Activated CD8-positive, alpha-beta memory T cell treated with anti-CD3 and anti-CD28 coated beads, Interleukin-2, amount 50 U/mL, for 1 hour (primary cell): ENCODE results near the gene GMIP.

Source experiments
- DNase-seq: peaks from one replicate; pipeline ENCODE4 v3.0.0-alpha.2; 2020; ENCODE audit errors: extremely low read depth

Gene GMIP

DNA sequence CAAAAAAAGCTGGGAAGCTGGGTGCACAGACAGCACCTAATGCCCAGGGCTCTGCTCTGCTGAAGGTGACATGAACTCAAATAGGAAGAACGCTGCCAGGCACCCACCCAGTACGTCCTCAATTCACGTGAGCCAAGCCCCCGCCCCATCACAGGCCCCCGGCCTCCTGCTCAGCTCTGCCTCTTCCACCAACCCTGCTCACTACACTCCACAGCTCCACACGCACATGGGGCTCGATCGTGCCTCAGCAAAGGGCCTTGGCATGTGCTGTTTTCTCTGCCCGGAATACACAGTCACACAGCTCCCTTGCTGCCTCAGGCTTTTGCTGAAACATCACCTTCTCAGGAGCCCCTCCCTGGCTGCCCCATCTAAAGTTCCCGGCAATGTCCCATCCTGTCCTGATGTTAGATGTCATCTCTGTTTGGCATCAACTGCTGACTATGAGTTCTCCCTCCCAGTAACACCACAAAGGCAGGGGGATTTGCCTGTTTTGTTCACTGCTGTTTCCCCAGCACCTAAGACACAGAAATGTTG, 17.8 kb upstream of the GMIP start:
- DNase-seq, result no peak

DNA sequence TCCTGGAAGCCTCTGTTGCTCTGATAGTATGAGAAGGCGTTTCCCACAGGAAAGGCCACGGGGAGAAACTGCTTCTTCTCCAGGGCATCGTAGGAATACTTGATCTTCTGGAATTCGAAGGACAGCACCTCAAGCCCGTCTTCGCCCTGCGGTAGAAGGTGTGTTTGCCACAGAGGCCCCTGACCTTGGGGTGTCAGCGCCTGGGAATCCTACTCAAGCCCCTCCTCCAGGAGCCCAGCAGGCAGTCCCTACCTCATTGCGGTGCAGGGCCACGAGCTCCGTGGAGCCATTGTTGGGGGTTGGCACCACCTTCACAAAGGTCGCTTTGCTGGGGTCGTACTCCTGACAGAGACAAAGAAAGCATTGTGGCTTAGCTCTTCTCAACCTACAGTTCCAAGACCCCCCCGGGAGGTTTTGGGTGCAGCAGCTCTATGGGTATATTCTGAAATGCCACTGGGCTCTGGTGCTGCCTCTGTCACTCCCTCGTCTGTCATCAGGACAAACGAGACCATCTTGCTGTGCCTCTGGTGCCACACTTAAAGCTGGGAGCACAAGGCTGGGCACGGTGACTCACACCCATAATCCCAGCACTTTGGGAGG, 16.3 kb upstream of the GMIP start:
- no peak for DNase-seq

DNA sequence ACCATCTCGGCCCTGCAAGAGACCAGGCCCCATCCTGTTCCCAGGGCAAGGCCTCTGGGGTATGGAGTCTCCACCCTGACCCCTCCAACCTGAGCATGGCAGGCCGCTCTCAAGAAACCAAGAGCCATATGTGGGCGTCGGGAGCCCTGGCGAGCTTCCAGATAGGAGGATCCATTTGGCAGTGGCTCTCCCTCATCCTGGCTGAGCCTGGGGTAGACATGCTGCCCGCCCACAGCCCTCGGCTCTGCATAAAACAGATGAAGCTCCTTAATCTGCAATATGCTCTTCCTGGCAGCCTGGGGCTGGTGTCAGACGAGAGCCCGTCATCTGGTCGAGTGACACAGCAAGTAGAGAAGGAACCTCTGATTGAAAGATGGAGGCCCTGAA, 13.9 kb upstream of the GMIP start:
- no peak for DNase-seq

DNA sequence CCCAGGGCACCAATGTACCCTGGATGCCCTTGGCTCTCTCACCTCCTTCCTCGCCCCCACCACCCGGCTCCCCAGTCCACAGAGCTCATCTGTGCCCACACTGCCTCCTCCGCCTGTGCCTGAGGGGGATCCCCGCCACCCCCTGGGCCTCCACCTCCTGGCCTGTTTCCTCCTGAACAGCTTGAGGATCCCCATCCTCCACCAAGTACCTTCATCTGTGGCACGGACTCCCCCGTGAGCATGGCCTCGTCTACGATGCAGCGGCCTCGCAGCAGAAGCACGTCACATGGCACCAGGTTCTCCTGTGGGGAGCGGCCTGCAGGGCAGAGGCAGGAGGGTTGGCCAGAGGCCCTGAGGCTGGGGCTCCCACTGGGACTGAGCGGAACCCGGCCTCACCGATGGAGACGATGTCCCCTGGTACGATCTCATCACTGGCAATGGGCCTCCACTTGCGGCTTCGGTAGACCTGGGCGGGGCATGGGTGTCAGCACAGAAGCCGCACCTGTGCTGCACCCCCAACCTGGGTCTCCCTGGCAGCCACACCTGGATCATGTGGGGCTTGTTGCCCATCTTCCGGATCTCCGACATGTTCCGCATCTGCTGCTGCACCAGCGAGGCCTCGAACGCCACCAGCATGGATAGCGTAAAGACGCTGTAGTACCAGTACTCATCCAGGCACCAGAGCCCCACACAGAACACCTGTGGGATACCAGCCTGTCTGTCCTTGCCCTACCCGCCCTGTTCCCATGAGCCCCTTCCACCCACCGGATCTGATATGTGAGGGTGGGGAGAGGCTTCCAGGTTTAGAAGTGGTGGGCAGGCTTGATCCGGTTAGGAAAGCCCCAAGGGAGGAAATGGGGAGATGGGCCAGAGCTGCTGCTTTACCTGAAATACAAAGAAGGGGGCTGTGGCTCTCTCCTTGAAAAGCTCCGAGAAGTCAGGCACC, 13.3 kb upstream of the GMIP start:
- DNase-seq, result no peak

DNA sequence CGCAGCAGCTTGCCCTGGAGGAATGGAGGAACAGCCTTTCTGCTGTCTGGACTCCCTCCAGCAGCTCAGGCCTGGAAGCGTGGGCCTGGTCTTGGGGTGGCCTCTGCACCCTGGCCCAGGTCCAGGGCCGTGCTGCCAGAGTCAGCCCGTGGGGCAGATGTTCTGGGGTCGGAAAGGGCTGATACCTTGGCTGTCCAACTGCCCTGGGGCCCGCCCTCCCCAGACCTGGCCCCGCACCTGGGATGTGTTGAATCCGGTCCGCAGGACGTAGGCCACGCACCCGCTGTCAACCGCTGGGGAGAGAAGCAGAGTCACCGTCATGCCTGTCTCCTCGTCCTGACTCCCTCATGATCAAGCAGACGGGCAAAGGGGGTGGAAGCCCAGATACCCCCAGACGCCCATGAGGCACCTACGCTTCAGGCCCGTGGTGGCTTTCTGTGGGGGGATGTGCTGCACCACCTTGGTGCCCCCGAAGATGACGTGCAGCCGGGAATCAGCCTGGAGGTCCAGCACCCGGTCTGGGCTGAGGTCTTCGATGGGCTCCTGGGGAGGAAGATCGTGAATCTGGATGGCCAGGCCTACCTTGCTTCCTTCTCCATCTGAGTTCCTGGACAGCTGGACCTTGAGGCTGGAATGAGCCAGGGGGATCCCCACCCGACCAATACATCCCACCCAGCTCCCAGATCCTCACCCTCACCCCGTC, 12.3 kb upstream of the GMIP start:
- DNase-seq, result no peak

DNA sequence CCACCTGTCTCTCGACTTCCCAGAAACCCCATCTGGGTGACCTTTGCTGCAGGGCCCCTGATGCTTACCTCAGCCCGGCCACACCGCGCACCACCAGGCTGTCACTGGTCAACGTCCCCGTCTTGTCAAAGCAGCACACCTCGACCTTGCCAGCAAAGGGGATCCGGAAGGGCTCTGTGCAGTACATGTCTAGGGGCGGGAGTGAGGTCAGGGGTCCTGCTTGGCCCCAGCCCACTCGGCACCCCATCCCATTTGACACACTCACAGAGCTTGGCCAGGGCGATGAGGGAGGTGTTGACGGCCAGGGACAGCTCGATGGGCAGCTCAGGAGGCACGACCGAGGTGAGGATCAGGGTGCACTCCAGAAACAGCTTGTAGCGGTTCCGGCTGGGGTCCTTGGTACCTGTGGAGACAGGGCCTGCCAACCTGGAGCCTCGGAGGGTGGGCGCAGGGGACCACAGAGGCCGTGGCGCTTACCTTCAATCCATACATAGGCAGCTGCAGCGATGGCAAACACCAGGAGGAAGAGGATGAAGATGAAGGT, 11.7 kb upstream of the GMIP start:
- no peak for DNase-seq

DNA sequence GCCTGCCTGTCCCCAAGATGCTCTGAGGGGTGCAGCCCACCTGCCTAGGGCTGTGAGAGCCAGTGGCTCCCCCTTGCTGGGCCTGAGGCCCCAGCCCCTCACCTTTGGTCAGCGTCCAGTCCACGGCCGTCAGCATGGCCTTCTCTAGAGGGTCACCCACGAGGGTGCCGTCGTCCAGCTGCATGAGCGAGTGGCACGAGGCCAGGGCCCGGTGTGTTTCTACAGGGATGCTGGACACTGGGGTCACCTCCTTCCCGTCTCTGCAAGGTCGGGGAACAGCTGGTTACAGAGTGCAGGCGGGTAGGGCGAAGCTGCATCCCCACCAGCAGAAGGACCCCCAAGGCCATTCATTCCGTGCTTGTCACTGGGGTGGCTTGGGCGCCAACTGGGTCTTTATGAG, 11.0 kb upstream of the GMIP start:
- DNase-seq, result no peak

DNA sequence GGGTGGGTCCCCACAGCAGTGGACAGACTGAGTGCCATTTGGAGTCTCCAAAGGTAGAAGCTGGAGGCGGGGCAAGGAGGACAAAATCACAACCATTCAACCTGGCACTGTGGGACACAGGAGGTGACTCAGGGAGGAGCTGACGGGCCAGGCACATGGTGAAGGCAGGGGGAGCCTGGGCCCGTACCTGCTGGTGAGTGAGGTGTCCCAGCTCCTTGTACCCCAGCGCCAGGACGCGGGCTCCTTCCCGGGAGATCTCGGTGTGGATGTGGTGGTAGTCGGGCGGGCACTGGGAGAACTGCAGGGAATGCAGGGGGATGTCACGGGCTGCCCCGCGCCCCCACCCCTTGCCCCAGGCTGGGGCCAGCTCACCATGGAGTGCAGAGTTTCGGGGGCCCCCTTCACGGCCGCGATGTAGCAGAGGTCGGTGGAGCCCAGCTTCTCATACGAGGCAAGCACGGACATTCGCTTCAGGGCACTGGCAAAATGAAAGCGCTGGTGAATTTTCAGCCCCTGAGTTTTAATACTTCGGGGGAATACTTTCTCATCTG, 10.2 kb upstream of the GMIP start:
- no peak for DNase-seq

DNA sequence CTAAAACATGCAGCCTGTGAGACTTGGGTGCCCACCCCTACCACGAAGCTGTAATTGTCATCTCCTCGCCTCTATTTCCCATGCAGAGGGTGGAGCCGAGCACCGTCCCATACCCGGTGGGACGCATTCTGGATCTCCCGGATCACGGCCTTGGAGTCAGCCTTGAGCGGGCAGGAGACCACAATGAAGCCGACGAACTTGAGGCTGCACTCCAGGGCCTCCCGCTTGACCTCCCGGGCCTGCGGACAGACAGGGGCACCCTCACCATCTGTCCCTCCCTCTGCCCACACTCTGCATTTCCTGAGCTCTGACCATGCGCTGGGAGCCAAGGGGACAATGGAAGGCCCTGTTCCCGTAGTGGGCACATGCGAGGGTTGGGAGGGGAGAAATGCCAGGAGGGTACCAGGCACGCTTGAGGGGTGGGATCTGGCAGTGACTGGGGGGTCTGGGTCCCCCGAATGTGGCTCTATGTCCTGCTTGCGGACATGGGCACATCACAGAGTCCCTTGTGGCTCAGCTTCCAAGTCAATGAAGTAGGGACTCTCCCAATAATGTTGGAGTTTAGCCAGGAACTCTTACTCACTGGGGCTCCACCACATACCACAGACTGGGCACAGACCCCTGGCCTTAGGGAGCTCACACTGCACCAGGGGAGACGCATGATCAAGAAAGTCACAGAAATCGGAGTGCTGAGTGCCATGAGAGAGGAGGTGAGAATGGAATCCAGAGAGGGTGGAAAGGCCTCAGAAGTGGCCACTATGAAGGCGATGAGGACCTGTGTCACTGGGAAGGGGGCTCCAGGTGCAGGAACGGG, 9.2 kb upstream of the GMIP start:
- DNase-seq, result no peak

DNA sequence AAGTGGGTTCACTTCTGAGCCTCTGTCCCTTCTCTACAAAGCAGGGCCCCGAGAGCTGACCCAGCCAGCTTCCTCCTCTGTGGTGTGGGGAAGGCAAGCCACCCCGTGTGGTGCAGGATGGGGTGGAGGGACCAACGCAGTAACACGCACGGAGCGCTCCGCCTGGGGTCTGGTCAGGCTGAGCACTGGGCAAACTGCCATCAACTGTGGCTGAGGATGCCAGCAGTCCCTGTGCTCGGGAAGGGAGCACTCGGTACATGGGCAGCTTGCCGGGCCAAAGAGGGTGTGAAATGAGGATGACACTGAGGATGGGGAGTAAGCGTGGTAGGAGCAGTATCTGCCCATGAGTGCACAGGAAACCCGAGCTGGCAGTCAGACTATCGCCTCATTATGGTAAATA, 7.6 kb upstream of the GMIP start:
- DNase-seq, result no peak

DNA sequence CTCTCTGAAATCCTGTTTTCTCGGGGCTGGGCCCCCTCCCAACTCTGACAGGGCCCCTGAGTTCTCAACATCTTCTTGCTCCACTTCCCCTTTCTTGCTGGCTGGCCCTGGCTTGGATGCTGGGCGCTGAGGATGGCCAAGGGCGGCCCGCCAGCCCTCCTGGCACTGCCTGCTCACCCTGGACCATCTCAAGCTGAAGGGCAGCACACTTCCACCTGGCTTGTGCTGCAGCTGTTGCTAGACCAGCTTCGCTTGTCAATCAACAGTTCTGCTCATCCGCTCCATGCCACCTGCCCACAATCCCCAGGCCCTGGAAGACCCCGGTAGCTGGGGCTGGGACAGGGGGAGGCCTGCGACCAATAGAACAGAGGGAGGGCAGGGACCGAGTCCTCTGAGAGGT, 6.9 kb upstream of the GMIP start:
- no peak for DNase-seq

DNA sequence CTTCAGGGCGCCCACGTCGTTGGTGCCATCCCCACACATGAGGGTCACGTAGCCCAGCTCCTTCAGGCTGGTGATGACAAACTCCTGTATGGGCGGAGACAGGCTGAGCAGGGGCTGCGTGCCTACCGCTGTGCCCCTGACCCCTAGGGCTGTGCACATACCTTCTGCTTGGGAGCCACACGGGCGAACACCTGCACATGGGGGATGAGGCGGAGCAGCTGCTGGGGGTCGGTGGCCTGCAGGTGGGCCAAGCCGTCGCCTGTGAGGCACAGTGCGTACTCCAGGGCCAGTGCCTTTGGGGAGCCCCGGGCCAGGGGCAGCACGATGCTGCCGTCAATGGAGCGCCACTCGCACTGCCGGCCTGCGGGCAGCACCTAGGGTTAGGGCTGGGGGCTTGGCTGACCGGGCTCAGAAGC, 6.1 kb upstream of the GMIP start:
- DNase-seq, result no peak

DNA sequence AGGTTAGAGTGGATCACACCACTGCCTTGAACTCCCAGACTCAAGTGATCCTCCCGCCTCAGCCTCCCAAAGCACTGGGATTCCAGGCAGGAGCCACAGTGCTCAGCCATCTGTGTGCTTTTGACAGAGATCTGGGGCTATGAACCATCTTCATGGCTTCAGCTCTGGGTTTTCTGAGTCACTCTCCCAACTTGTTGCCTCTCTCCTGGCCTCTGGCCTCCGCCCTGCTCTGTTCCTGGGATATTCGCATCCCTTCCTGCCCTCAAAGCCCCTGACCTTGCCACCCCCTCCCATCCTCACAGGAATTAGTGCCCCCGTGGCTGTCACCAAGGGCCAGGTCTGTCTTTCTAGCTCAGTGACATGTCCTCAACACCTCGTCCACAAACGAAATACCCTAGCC, 5.7 kb upstream of the GMIP start:
- DNase-seq, result no peak

DNA sequence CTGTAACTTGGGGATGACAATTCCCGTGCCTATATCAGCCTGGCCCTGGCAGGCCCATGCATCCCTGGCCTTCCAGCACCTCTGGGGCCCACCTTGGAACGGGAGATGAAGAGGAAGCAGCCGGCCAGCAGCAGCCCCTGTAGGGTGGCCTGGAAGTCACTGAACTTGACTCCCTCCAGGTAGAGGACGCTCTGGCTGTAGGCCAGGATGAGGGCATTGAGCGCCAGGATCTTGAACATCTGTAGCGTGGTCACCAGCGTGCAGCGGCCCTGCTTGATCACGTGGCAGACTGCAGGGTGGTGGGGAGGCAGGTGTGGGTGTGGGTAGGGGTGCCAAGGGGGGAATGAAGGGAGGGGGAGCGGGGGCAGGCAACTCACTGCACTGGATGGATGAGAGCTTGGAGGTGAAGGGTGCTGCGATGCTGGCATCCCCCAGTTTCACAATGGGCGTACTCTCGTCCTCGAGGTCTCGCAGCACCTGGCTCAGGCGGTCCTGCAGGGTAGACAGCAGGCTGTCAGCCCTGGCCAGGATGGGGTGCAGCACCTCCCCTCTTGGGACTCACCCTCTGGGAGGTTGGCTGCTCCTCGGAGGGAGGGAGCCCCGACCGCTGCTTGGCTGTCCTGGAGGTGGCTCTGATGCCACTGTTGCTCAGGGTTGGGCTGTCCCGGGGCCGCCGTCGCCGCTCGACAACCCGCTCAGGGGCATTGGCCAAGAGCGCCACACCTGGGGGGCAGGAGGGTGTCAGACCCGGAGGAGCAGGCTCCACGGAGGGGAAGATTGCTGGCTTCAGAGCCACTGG, 3.8 kb upstream of the GMIP start:
- DNase-seq, result no peak

DNA sequence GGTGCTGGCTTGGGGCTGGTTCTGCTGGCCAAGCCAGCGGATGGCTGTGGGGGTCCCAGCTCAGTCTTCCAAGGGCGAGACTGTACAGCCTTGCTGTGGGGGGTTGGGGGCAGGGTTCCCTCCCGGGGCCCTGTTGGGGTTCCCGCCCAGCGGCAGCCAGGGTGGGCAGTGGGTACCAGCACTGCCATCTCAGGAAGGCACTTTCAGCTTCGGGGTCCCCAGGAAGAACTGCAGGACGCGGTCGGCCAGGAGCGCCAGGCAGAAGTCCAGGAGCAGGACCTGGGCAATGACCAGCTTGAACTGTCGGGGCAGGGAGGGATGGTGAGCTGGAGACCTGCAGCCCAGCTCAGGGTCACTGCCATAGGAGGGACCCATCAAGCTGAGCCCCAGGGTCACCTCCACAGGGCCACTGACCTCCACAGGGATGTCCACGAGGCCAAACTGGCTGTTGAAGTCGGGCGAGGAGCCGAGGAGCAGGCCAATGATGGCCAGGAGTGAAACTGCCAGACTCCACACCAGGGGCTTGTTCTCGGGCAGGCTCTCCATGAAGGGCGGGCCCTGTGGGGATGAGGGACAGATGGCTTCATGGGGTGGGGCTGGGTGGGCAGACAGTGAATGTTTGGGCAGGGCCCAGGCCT, 1.9 kb upstream of the GMIP start:
- no peak for DNase-seq

DNA sequence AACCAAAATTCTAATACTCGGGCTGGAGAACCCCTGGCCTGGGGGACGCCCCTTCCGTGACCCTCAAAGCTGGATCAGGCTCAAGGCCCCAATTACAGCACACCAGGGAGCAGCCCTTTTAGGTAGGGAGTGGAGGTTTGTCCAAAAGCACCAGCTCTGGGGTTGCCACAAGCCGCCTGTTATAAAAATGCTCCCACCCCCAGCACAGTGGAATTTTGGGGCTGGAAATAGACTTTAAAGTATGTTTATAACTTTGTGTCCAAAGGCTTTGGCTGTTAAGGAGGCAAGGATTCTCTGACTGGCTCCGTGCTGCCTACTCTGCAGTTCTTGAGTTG, 564 bp upstream of the GMIP start:
- DNase-seq, result no peak

DNA sequence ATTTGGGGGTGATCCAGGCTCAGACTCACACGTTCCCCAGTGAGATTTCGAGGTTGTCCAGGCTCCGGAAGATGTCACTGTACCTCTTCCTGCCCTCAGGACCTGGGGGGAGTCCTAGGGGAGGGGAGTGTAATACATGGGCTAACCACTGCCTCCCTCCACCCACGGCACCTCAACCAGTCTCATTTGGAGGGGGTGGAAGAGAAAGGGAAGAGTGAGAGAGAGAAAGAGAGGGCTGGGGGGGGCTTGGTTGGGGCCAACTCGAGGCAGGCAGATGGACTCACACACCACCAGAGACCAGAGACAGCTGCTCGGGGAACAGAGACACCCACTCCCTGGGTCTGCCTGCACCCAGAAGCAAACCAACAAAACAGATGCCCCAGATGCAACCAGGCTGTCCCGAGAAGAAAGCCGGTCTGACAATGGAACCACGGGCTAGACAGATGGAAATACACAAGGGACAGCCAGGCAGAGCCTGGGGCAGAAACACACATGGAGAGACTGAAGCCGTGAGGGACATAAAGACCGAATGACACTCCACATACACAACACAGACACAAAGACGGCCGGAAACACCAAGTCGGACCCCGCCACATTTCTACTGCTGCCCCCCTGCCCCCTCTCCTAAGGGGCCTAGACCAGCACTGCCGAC, 825 bp downstream of the GMIP start:
- no peak for DNase-seq

DNA sequence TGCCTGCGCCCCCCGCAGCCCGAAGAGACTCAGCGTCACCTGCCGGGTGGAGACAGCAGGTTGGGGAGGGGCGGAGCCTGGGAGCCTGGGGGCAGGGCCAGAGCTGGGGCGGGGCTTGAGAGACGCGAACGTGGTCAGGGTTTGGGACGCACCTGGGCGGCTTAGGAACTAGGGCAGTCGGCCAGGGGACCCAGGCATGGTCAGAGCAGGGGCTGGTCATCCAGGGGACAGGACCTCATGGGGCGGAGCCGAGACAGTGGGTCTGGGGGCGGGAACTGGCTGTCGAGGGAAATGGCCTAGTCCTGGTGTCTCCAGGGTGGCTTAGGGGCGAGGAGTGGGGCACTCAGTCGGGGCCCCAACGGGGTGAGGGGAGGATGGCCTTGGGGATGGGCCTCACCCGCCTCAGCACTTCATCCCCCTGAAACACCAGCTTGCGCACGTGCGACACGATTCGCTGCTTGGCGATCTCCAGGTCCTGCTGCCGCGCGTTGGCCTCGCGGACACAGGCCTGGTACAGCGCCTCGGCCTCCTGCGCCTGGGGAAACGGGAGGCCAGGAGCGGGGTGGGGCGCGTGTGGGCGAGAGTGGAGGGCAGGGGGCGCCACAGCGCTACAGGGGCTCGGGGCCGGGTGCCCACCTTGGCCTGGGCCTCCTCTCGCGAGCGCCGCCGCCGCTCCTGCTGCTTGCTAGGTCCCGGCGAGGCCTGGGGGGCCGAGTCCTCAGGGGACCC, 5.8 kb downstream of the GMIP start:
- no peak for DNase-seq

DNA sequence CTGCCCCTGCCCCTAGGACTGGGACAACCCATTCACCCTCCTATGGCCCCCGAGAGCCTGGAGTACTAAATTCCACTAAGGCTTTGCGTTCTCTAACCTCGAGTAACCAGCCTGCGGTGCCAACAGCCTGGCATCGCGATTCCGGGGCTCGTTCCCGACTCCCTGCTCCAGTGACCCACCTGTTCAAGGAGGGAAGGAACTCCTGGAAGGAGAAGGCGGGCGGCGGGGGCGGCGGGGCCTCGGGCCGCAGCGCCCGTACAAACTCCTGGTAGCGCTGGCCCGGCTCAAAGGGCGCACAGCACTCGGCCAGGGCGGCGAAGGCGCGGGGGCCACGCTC, 6.3 kb downstream of the GMIP start:
- no peak for DNase-seq
